SK-N-SH (cell line): Measurements from ENCODE around the gene FAM120C. TPM values are rescaled to one million over a fixed set of nuclear protein-coding genes. Genes with fewer than 3 reads are reported as not detected.
A peak's percentile ranks its signal among the peaks of the same experiment; 100 is the strongest.

Experiments used
- CTCF ChIA-PET: fragments of 300-600, 350-600 bp; formaldehyde crosslinking; extraction: SDS; loops from one replicate; lab custom pipeline; 2021; lab: Yijun Ruan, JAX
- POLR2A ChIA-PET: fragments of 350-600 bp; sonication (Branson Sonifier 250); formaldehyde crosslinking; extraction: SDS; loops from one replicate; lab custom pipeline; 2020; ENCODE audit warnings: antibody characterized with exemption, inconsistent platforms; lab: Yijun Ruan, JAX
- DNase-seq: peaks from one replicate; pipeline ENCODE4 v3.0.0; 2012
- H2AFZ ChIP-seq: fragments of 200-600 bp; sonication (generic); 2 replicates; pipeline ENCODE4 v1.8.1; 2016; ENCODE audit warnings: antibody characterized with exemption, mild to moderate bottlenecking, low read depth
- H3F3A ChIP-seq: fragments of 200-600 bp; sonication (generic); replicated peaks from 2 replicates; pipeline ENCODE3; 2016; ENCODE audit warnings: antibody characterized with exemption, mild to moderate bottlenecking; ENCODE audit not compliant: insufficient read depth
- H3K27ac ChIP-seq, 2 experiments: fragments of 200-500 bp in 1 of 2; fragments of 200-600 bp in 1 of 2; sonication (Bioruptor generic) in 1 of 2; sonication (generic), shearing (Covaris generic) in 1 of 2; 2 replicates each; pipeline versions ENCODE4 v1.5.1 to v1.6.1; 2014 to 2016; ENCODE audit warnings: low read depth in 2 of 2, inconsistent platforms in 1 of 2, low read length in 1 of 2, mild to moderate bottlenecking in 1 of 2, mixed read lengths in 1 of 2
- H3K27me3 ChIP-seq: fragments of 200-600 bp; sonication (generic), shearing (Covaris generic); 2 replicates; pipeline ENCODE4 v1.6.1; 2016; ENCODE audit warnings: mixed run types; ENCODE audit not compliant: insufficient read depth
- H3K36me3 ChIP-seq, 2 experiments: fragments of 200-500 bp in 1 of 2; fragments of 200-600 bp in 1 of 2; sonication (Bioruptor generic) in 1 of 2; sonication (generic) in 1 of 2; replicated peaks in 1 of 2; 2 replicates each; pipeline versions ENCODE3 to v1.5.1; 2014 to 2016; ENCODE audit warnings: low read length in 1 of 2, mild to moderate bottlenecking in 1 of 2; ENCODE audit not compliant: insufficient read depth in 2 of 2, control insufficient read depth in 1 of 2
- H3K4me1 ChIP-seq, 2 experiments: fragments of 200-500 bp in 1 of 2; fragments of 200-600 bp in 1 of 2; sonication (Bioruptor generic) in 1 of 2; sonication (generic), shearing (Covaris generic) in 1 of 2; 2 replicates each; pipeline versions ENCODE4 v1.5.1 to v1.6.1; 2014 to 2016; ENCODE audit warnings: low read depth in 1 of 2, low read length in 1 of 2, mixed run types in 1 of 2; ENCODE audit not compliant: insufficient read depth in 2 of 2, control insufficient read depth in 1 of 2
- H3K4me2 ChIP-seq: fragments of 200-600 bp; sonication (generic), shearing (Covaris generic); 2 replicates; pipeline ENCODE4 v1.6.1; 2017; ENCODE audit warnings: mixed run types
- H3K4me3 ChIP-seq, 2 experiments: fragments of 200-500 bp in 1 of 2; fragments of 200-600 bp in 1 of 2; sonication (Bioruptor generic) in 1 of 2; sonication (generic), shearing (Covaris generic) in 1 of 2; 2 replicates each; pipeline versions ENCODE4 v1.5.1 to v1.8.1; 2014 to 2016; ENCODE audit warnings: low read depth in 2 of 2, inconsistent platforms in 1 of 2, low read length in 1 of 2, mild to moderate bottlenecking in 1 of 2, mixed read lengths in 1 of 2, moderate library complexity in 1 of 2
- H3K79me2 ChIP-seq: fragments of 200-600 bp; sonication (generic); 2 replicates; pipeline ENCODE4 v1.8.1; 2017; ENCODE audit warnings: mild to moderate bottlenecking; ENCODE audit not compliant: insufficient read depth
- H3K9ac ChIP-seq: fragments of 200-600 bp; sonication (generic); 2 replicates; pipeline ENCODE4 v1.6.1; 2017; ENCODE audit warnings: mixed run types
- H3K9me2 ChIP-seq: fragments of 200-600 bp; sonication (generic); 2 replicates; pipeline ENCODE4 v1.6.1; 2017; ENCODE audit warnings: mixed run types
- H3K9me3 ChIP-seq: fragments of 200-600 bp; sonication (generic); 2 replicates; pipeline ENCODE4 v1.6.1; 2017; ENCODE audit warnings: mixed run types, mild to moderate bottlenecking, moderate library complexity
- H4K20me1 ChIP-seq: fragments of 200-600 bp; sonication (generic); 2 replicates; pipeline ENCODE4 v1.6.1; 2017; ENCODE audit warnings: mild to moderate bottlenecking, mixed run types; ENCODE audit not compliant: insufficient read depth
- CHD2 ChIP-seq: fragments of 150-350 bp; IDR thresholded peaks from 2 replicates; pipeline ENCODE4 v1.6.1; 2018; ENCODE audit warnings: low read length; ENCODE audit not compliant: partially characterized antibody
- ELF1 ChIP-seq: IDR thresholded peaks from 2 replicates; pipeline ENCODE4 v1.4.0; 2012
- EZH2phosphoT487 ChIP-seq: fragments of 200-600 bp; sonication (generic); IDR thresholded peaks from 2 replicates; pipeline ENCODE4 v1.6.1; 2017; ENCODE audit warnings: low read depth, mixed run types, mild to moderate bottlenecking, antibody characterized with exemption, moderate library complexity, borderline replicate concordance
- FOSL2 ChIP-seq: IDR thresholded peaks from 2 replicates; pipeline ENCODE4 v1.4.0; 2012; ENCODE audit warnings: low read depth, mild to moderate bottlenecking, moderate library complexity, borderline replicate concordance
- FOXJ3 ChIP-seq: sonication (generic); formaldehyde crosslinking; IDR thresholded peaks from 2 replicates; pipeline ENCODE4 v1.5.1; 2020; ENCODE audit warnings: mild to moderate bottlenecking, missing genetic modification reagents
- FOXM1 ChIP-seq: IDR thresholded peaks from 2 replicates; pipeline ENCODE4 v1.4.0; 2012; ENCODE audit warnings: low read depth, mild to moderate bottlenecking
- MAX ChIP-seq: IDR thresholded peaks from 2 replicates; pipeline ENCODE4 v1.4.0; 2012; ENCODE audit warnings: low read depth
- MXI1 ChIP-seq: IDR thresholded peaks from 2 replicates; pipeline ENCODE4 v1.6.1; 2012; ENCODE audit warnings: mild to moderate bottlenecking, low read depth, low read length, improper control_type of control experiment
- NRF1 ChIP-seq: IDR thresholded peaks from 2 replicates; pipeline ENCODE4 v1.6.1; 2012; ENCODE audit warnings: low read depth, mild to moderate bottlenecking, low read length
- PBX3 ChIP-seq: IDR thresholded peaks from 2 replicates; pipeline ENCODE4; 2012
- POLR2AphosphoS5 ChIP-seq: IDR thresholded peaks from 2 replicates; pipeline ENCODE4 v1.6.1; 2012; ENCODE audit warnings: low read depth, low read length
- RFX5 ChIP-seq: IDR thresholded peaks from 2 replicates; pipeline ENCODE4 v1.6.1; 2012; ENCODE audit warnings: mild to moderate bottlenecking, improper control_type of control experiment, low read length
- RXRA ChIP-seq: IDR thresholded peaks from 2 replicates; pipeline ENCODE4 v1.4.0; 2012; ENCODE audit warnings: low read depth, mild to moderate bottlenecking, borderline replicate concordance
- SIN3A ChIP-seq: IDR thresholded peaks from 2 replicates; pipeline ENCODE4 v1.6.1; 2012; ENCODE audit warnings: low read depth, mild to moderate bottlenecking, low read length, moderate library complexity, borderline replicate concordance
- TCF12 ChIP-seq: IDR thresholded peaks from 2 replicates; pipeline ENCODE4 v1.4.0; 2012
- TEAD4 ChIP-seq: IDR thresholded peaks from 2 replicates; pipeline ENCODE4 v1.4.0; 2012; ENCODE audit warnings: mild to moderate bottlenecking, borderline replicate concordance; ENCODE audit not compliant: insufficient read depth
- YY1 ChIP-seq: IDR thresholded peaks from 2 replicates; pipeline ENCODE4 v1.4.0; 2012; ENCODE audit warnings: low read depth, mild to moderate bottlenecking
- WGBS: methylation state at CpG from one replicate; pipeline ENCODE4 v1.1.6; 2017; ENCODE audit warnings: low lambda C conversion rate; 5-methylcytosine and 5-hydroxymethylcytosine counted together
- polyA plus RNA-seq, 3 experiments: library from polyadenylated mRNA; depleted of rRNA; stranded (reverse); fragments of >200 nt; gene quantifications; 2 replicates each; pipeline ENCODE4 v1.2.3, GENCODE V29; 2012

The FAM120C gene
- polyA plus RNA-seq, 1 of the 3 experiments (the other 2 are of a cell fraction), result 6.0 TPM

GRCh38 chrX:54093571-54093970, 89.5 kb downstream of the FAM120C start:
- Histone ChIP-seq H3K36me3 (peaks cover 3% of the 10 kb centered on the region in 2 experiments), H3K9me2 (no peaks in the 10 kb centered on the region), H2AFZ (no peak overlapping the region), H3K27me3 (no peaks in the 10 kb centered on the region), H3K4me3 (no peak overlapping the region), H3K4me2 (no peak overlapping the region), H3K4me1 (no peaks in the 10 kb centered on the region), H3K27ac (peak overlapping the region in 1 of 2 experiments; percentile 46; a peak in 2 of 4 replicates), H4K20me1 (no peaks in the 10 kb centered on the region), H3K79me2 (no peaks in the 10 kb centered on the region), H3K9ac (no peak overlapping the region), H3F3A (no peaks in the 10 kb centered on the region), H3K9me3 (no peaks in the 10 kb centered on the region)
- POLR2A ChIA-PET, result no interaction called here
- 8% methylated on average over 2 of the region's 2 CpGs for WGBS
- no peak for DNase-seq
- CTCF ChIA-PET, result no interaction called here
- peak; percentile 20; the same call in 1 of the 2 replicates for TF ChIP-seq PBX3
- no peak for TF ChIP-seq FOSL2

- no peak overlapping the region for H3K9ac ChIP-seq
- WGBS, result 67% methylated on average over 1 of the region's 1 CpG
- no peak overlapping the region for H2AFZ ChIP-seq
- H3K79me2 ChIP-seq, result no peaks in the 10 kb centered on the region
- H3K27ac ChIP-seq, result peak overlapping the region in 1 of 2 experiments; percentile 46; a peak in 2 of 4 replicates
- ChIA-PET CTCF (no interaction called here), POLR2A (no interaction called here)
- no peaks in the 10 kb centered on the region for H3K27me3 ChIP-seq
- H4K20me1 ChIP-seq, result no peaks in the 10 kb centered on the region
- TF ChIP-seq TCF12 (no peak), ELF1 (no peak), MXI1 (no peak), YY1 (no peak)
- no peak overlapping the region for H3K4me3 ChIP-seq
- DNase-seq, result no peak
- no peak overlapping the region for H3K4me2 ChIP-seq
- peaks cover 3% of the 10 kb centered on the region in 2 experiments for H3K36me3 ChIP-seq
- no peaks in the 10 kb centered on the region for H3K4me1 ChIP-seq
- H3F3A ChIP-seq, result no peaks in the 10 kb centered on the region
- H3K9me3 ChIP-seq, result no peaks in the 10 kb centered on the region
- no peaks in the 10 kb centered on the region for H3K9me2 ChIP-seq
These were observed 89.9 kb downstream of the FAM120C start for GRCh38 chrX:54093159-54093558.

GRCh38 chrX:54090880-54091279, 92.2 kb downstream of the FAM120C start:
- no peaks in the 10 kb centered on the region for H3K9me2 ChIP-seq
- no peaks in the 10 kb centered on the region for H3F3A ChIP-seq
- 54% methylated on average over 2 of the region's 2 CpGs for WGBS
- H3K9ac ChIP-seq, result no peak overlapping the region
- ChIA-PET CTCF (no interaction called here), POLR2A (no interaction called here)
- H3K36me3 ChIP-seq, result peaks cover 3% of the 10 kb centered on the region in 2 experiments
- no peak overlapping the region for H3K4me2 ChIP-seq
- H2AFZ ChIP-seq, result no peak overlapping the region
- H3K27me3 ChIP-seq, result no peaks in the 10 kb centered on the region; the same call in 1 of the 2 replicates
- no peaks in the 10 kb centered on the region for H3K4me1 ChIP-seq
- TF ChIP-seq TEAD4, result no peak
- no peak for TF ChIP-seq MXI1
- TF ChIP-seq FOSL2, result no peak
- no peak for TF ChIP-seq MAX
- TF ChIP-seq FOXM1, result no peak
- no peak for TF ChIP-seq EZH2phosphoT487
- no peak for TF ChIP-seq FOXJ3 (CRISPR knock-in tag)
- TF ChIP-seq YY1, result no peak
- TF ChIP-seq SIN3A, result no peak
- no peak for TF ChIP-seq CHD2
- TF ChIP-seq ELF1, result no peak
- TF ChIP-seq RXRA, result no peak
- TF ChIP-seq RFX5, result no peak
- no peak for TF ChIP-seq NRF1
- TF ChIP-seq POLR2AphosphoS5, result no peak
- H3K4me3 ChIP-seq, result no peak overlapping the region
- DNase-seq, result no peak
- H4K20me1 ChIP-seq, result no peaks in the 10 kb centered on the region
- no peak overlapping the region for H3K27ac ChIP-seq
- no peaks in the 10 kb centered on the region for H3K79me2 ChIP-seq
- H3K9me3 ChIP-seq, result no peaks in the 10 kb centered on the region
